Esophagus squamous epithelium (tissue), 5 donors: ENCODE measurements around the gene RTF1. TPM values are rescaled to one million over a fixed set of nuclear protein-coding genes. Genes with fewer than 3 reads are reported as not detected.

Source experiments
- DNase-seq: peaks from one replicate; lab custom pipeline; 2025; lab: John Stamatoyannopoulos, UW
- H3K27ac ChIP-seq, 4 donors: fragments of 200-600 bp; sonication (generic); one replicate each; pipeline ENCODE4 v1.5.1; 2016 to 2019; ENCODE audit warnings: mild to moderate bottlenecking in 1 of 4
- H3K27me3 ChIP-seq, 4 donors: fragments of 200-600 bp; sonication (generic); 1 replicate in 3 of 4; 2 replicates in 1 of 4; pipeline versions ENCODE4 v1.5.1 to v1.6.0; 2017 to 2021; ENCODE audit warnings: antibody characterized with exemption in 1 of 4
- H3K36me3 ChIP-seq, 3 donors: fragments of 200-600 bp; sonication (generic); one replicate each; pipeline ENCODE4 v1.5.1; 2016 to 2019
- H3K4me1 ChIP-seq, 3 donors: fragments of 200-600 bp; sonication (generic); one replicate each; pipeline ENCODE4 v1.5.1; 2017 to 2019
- H3K4me3 ChIP-seq, 4 donors: fragments of 200-600 bp; sonication (generic); 1 replicate in 3 of 4; 2 replicates in 1 of 4; pipeline ENCODE4 v1.5.1; 2016 to 2019; ENCODE audit warnings: mild to moderate bottlenecking in 2 of 4, moderate library complexity in 1 of 4
- H3K9me3 ChIP-seq, 3 donors: fragments of 200-600 bp; sonication (generic); one replicate each; pipeline ENCODE4 v1.5.1; 2016 to 2019
- CTCF ChIP-seq, 6 experiments: fragments of 450-650 bp in 4 of 6; fragments of 200-600 bp in 2 of 6; sonication (generic) in 2 of 6; IDR thresholded peaks; one replicate each; pipeline ENCODE4 v1.5.1; 2016 to 2019; ENCODE audit warnings: antibody characterized with exemption in 6 of 6, mild to moderate bottlenecking in 4 of 6, moderate library complexity in 4 of 6
- POLR2A ChIP-seq, 4 donors: fragments of 450-650 bp; IDR thresholded peaks; one replicate each; pipeline ENCODE4 v1.6.1; 2017; ENCODE audit warnings: antibody characterized with exemption in 4 of 4, mild to moderate bottlenecking in 4 of 4, moderate library complexity in 3 of 4
- WGBS, 2 donors: methylation state at CpG; one replicate each; pipeline ENCODE4 v1.1.5; 2018; 5-methylcytosine and 5-hydroxymethylcytosine counted together
- intact Hi-C: fragments of 100-400 bp; cut with DNase I; formaldehyde crosslinking; loops from one replicate; pipeline ENCODE4 v1.15.0; 2022
- total RNA-seq, 4 donors: library from RNA; depleted of rRNA; stranded (reverse); fragments of >200 nt; gene quantifications; one replicate each; pipeline ENCODE4 v1.1.0, GENCODE V29; 2016
- donor health status: DM: yes; HTN: yes; CAD: no.

Gene RTF1
- total RNA-seq, 4 donors from 2014 or later, result 23.3 to 41.6 (median 33.6) TPM

- Histone ChIP-seq H3K9me3 (no peaks in the 10 kb centered on the region), H3K27ac (no peak overlapping the region), H3K36me3 (no peaks in the 10 kb centered on the region), H3K27me3 (peaks cover 7 to 71% (median 21%) of the 10 kb centered on the region in 4 donors), H3K4me1 (peaks cover 21 to 42% (median 27%) of the 10 kb centered on the region in 3 donors), H3K4me3 (peak overlapping the region; percentile 12 to 60 (median 40))
- intact Hi-C loops, result no loop called here
- WGBS, 2 donors, result no CpG with 5 or more reads among the region's 56 CpGs
- DNase-seq, result no peak
- no peak for TF ChIP-seq POLR2A (IDR thresholded peaks at IDR 0.05)
- no peak for TF ChIP-seq CTCF (IDR thresholded peaks at IDR 0.05)
These were observed 94.5 kb downstream of the RTF1 start for GRCh38 chr15:41511331-41511898.

GRCh38 chr15:41511899-41512369 lies 95.0 kb downstream of the RTF1 start:
- peak overlapping the region; percentile 12 to 60 (median 40) for H3K4me3 ChIP-seq
- no peaks in the 10 kb centered on the region for H3K36me3 ChIP-seq
- TF ChIP-seq CTCF (IDR thresholded peaks at IDR 0.05), result no peak
- no peak for TF ChIP-seq POLR2A (IDR thresholded peaks at IDR 0.05)
- no CpG with 5 or more reads among the region's 49 CpGs for WGBS, 2 donors
- intact Hi-C loops, result no loop called here
- H3K9me3 ChIP-seq, result no peaks in the 10 kb centered on the region
- DNase-seq, result no peak
- H3K27me3 ChIP-seq, result peaks cover 7 to 68% (median 21%) of the 10 kb centered on the region in 4 donors
- H3K4me1 ChIP-seq, result peaks cover 21 to 42% (median 27%) of the 10 kb centered on the region in 3 donors
- no peak overlapping the region for H3K27ac ChIP-seq

- intact Hi-C loops, result no loop called here
- WGBS, 2 donors, result 5 to 14% methylated on average over 5 to 17 of the region's 33 CpGs
- TF ChIP-seq CTCF (IDR thresholded peaks at IDR 0.05) (no peak), POLR2A (IDR thresholded peaks at IDR 0.05) (no peak)
- H3K27me3 ChIP-seq, result peaks cover 7 to 62% (median 21%) of the 10 kb centered on the region in 4 donors
- peaks cover 21 to 42% (median 27%) of the 10 kb centered on the region in 3 donors for H3K4me1 ChIP-seq
- no peak for DNase-seq
- H3K27ac ChIP-seq, result no peak overlapping the region
- H3K36me3 ChIP-seq, result peaks cover 0 to 5% (median 0%) of the 10 kb centered on the region in 3 donors
- peak overlapping the region; percentile 2 to 60 (median 40) for H3K4me3 ChIP-seq
- no peaks in the 10 kb centered on the region for H3K9me3 ChIP-seq
These were observed 95.6 kb downstream of the RTF1 start for GRCh38 chr15:41512512-41512939.

- peak overlapping the region; percentile 2 to 60 (median 40) for H3K4me3 ChIP-seq
- no peaks in the 10 kb centered on the region for H3K9me3 ChIP-seq
- H3K27me3 ChIP-seq, result peaks cover 7 to 62% (median 21%) of the 10 kb centered on the region in 4 donors
- peaks cover 21 to 40% (median 27%) of the 10 kb centered on the region in 3 donors for H3K4me1 ChIP-seq
- TF ChIP-seq POLR2A (IDR thresholded peaks at IDR 0.05) (no peak), CTCF (IDR thresholded peaks at IDR 0.05) (no peak)
- H3K36me3 ChIP-seq, result peaks cover 0 to 10% (median 0%) of the 10 kb centered on the region in 3 donors
- intact Hi-C loops, result no loop called here
- DNase-seq, result no peak
- no peak overlapping the region for H3K27ac ChIP-seq
- WGBS, 2 donors, result 3 to 6% methylated on average over 9 to 30 of the region's 40 CpGs
These were observed 96.1 kb downstream of the RTF1 start for GRCh38 chr15:41512940-41513505.
